Measurements from ENCODE around the gene TMC3.

- TF ChIP-seq ELF4 (CRISPR knock-in tag; IDR thresholded peaks at IDR 0.05; ENCODE audit: borderline replicate concordance) (no peak), SRF (IDR thresholded peaks at IDR 0.05; ENCODE audit: low read depth, low read length) (no peak), CREB1 (IDR thresholded peaks at IDR 0.05) (no peak), CREB1 (CRISPR knock-in tag; IDR thresholded peaks at IDR 0.05) (no peak), SP1 (IDR thresholded peaks at IDR 0.05) (no peak), SP1 (CRISPR knock-in tag; IDR thresholded peaks at IDR 0.05) (no peak), NR3C1 (CRISPR knock-in tag; IDR thresholded peaks at IDR 0.05) (no peak), BHLHE40 (IDR thresholded peaks at IDR 0.05; ENCODE audit: low read length) (no peak), ZNF777 (CRISPR knock-in tag; IDR thresholded peaks at IDR 0.05) (no peak), KLF6 (CRISPR knock-in tag; IDR thresholded peaks at IDR 0.05) (no peak), CTCF (CRISPR knock-in tag; IDR thresholded peaks at IDR 0.05) (no peak), ZNF34 (CRISPR knock-in tag; IDR thresholded peaks at IDR 0.05; ENCODE audit: borderline replicate concordance) (no peak), RELA (CRISPR knock-in tag; IDR thresholded peaks at IDR 0.05) (no peak), TCF7 (IDR thresholded peaks at IDR 0.05; ENCODE audit: low read depth) (no peak)
Measured at GRCh38 chr15:81351651-81352050, 22.4 kb downstream of the TMC3 start.

All from HepG2 (cell line).